ENCODE results near the gene PRPF19.
A peak's percentile ranks its signal among the peaks of the same experiment; 100 is the strongest.

PRPF19 gene

GRCh38 chr11:60872961-60873524 lies 33.3 kb downstream of the PRPF19 start:
- no peak overlapping the region for H3K4me3 ChIP-seq (ENCODE audit: control insufficient read depth in 1 of 7, extremely low read depth in 1 of 7, insufficient read depth in 4 of 7, low read depth in 2 of 7, low read length in 6 of 7)
- POLR2A ChIA-PET: no interaction called here
- 88% methylated on average over 16 of the region's 16 CpGs for WGBS (ENCODE audit: insufficient coverage)
- H3K9me3 ChIP-seq (ENCODE audit: control extremely low read depth in 1 of 5, control insufficient read depth in 4 of 5, insufficient read depth in 2 of 5, low read depth in 1 of 5, low read length in 4 of 5): no peaks in the 10 kb centered on the region
- peaks cover 1 to 21% (median 14%) of the 10 kb centered on the region in 4 experiments for H3K4me1 ChIP-seq (ENCODE audit: control extremely low read depth in 1 of 4, control insufficient read depth in 4 of 4, insufficient read depth in 4 of 4, low read length in 3 of 4)
- no peaks in the 10 kb centered on the region for H3K27me3 ChIP-seq (replicated peaks in 2 of 5; ENCODE audit: control insufficient read depth in 4 of 5, insufficient read depth in 5 of 5, low read length in 4 of 5)
- DNase-seq: no peak
- H3K27ac ChIP-seq (ENCODE audit: insufficient read depth in 1 of 2, low read depth in 1 of 2, low read length in 2 of 2, poor library complexity in 1 of 2, severe bottlenecking in 2 of 2): no peak overlapping the region
- CTCF ChIA-PET: interaction anchor here (1.0 to 15.9 kb wide), 3 partner anchors 24 to 97 kb away, joined by 3 to 128 read pairs (median 3); no protein-coding TSS in a partner anchor
- peaks cover 0 to 8% (median 2%) of the 10 kb centered on the region in 4 experiments for H3K36me3 ChIP-seq (ENCODE audit: control insufficient read depth in 4 of 4, insufficient read depth in 4 of 4, low read length in 3 of 4)

- Histone ChIP-seq H3K9me3 (ENCODE audit: control extremely low read depth in 1 of 5, control insufficient read depth in 4 of 5, insufficient read depth in 2 of 5, low read depth in 1 of 5, low read length in 4 of 5) (no peaks in the 10 kb centered on the region), H3K4me1 (ENCODE audit: control extremely low read depth in 1 of 4, control insufficient read depth in 4 of 4, insufficient read depth in 4 of 4, low read length in 3 of 4) (peaks cover 1 to 21% (median 14%) of the 10 kb centered on the region in 4 experiments), H3K4me3 (ENCODE audit: control insufficient read depth in 1 of 7, extremely low read depth in 1 of 7, insufficient read depth in 4 of 7, low read depth in 2 of 7, low read length in 6 of 7) (no peak overlapping the region), H3K36me3 (ENCODE audit: control insufficient read depth in 4 of 4, insufficient read depth in 4 of 4, low read length in 3 of 4) (peaks cover 0 to 8% (median 2%) of the 10 kb centered on the region in 4 experiments), H3K27ac (ENCODE audit: insufficient read depth in 1 of 2, low read depth in 1 of 2, low read length in 2 of 2, poor library complexity in 1 of 2, severe bottlenecking in 2 of 2) (no peak overlapping the region), H3K27me3 (replicated peaks in 2 of 5; ENCODE audit: control insufficient read depth in 4 of 5, insufficient read depth in 5 of 5, low read length in 4 of 5) (no peaks in the 10 kb centered on the region)
- ChIA-PET CTCF (interaction anchor here (0.9 to 15.9 kb wide), 7 partner anchors 15 to 37 kb away, joined by 3 to 128 read pairs (median 8); no protein-coding TSS in a partner anchor), POLR2A (no interaction called here)
- DNase-seq: no peak
- WGBS (ENCODE audit: insufficient coverage): 98% methylated on average over 4 of the region's 6 CpGs
Observed at GRCh38 chr11:60872124-60872960, 34.0 kb downstream of the PRPF19 start.

- ChIA-PET CTCF (interaction anchor here (0.9 to 15.9 kb wide), 7 partner anchors 16 to 96 kb away, joined by 3 to 128 read pairs (median 8); no protein-coding TSS in a partner anchor), POLR2A (no interaction called here)
- Histone ChIP-seq H3K27ac (ENCODE audit: insufficient read depth in 1 of 2, low read depth in 1 of 2, low read length in 2 of 2, poor library complexity in 1 of 2, severe bottlenecking in 2 of 2) (no peak overlapping the region), H3K27me3 (replicated peaks in 2 of 5; ENCODE audit: control insufficient read depth in 4 of 5, insufficient read depth in 5 of 5, low read length in 4 of 5) (no peaks in the 10 kb centered on the region), H3K36me3 (ENCODE audit: control insufficient read depth in 4 of 4, insufficient read depth in 4 of 4, low read length in 3 of 4) (peaks cover 0 to 8% (median 2%) of the 10 kb centered on the region in 4 experiments), H3K4me3 (ENCODE audit: control insufficient read depth in 1 of 7, extremely low read depth in 1 of 7, insufficient read depth in 4 of 7, low read depth in 2 of 7, low read length in 6 of 7) (no peak overlapping the region), H3K4me1 (ENCODE audit: control extremely low read depth in 1 of 4, control insufficient read depth in 4 of 4, insufficient read depth in 4 of 4, low read length in 3 of 4) (peaks cover 1 to 21% (median 14%) of the 10 kb centered on the region in 4 experiments), H3K9me3 (ENCODE audit: control extremely low read depth in 1 of 5, control insufficient read depth in 4 of 5, insufficient read depth in 2 of 5, low read depth in 1 of 5, low read length in 4 of 5) (no peaks in the 10 kb centered on the region)
- WGBS (ENCODE audit: insufficient coverage): 77% methylated on average over 6 of the region's 7 CpGs
- peak in 2 of 3 donors; percentile 66 to 72 for DNase-seq
Observed at GRCh38 chr11:60871378-60872061, 34.9 kb downstream of the PRPF19 start.

DNA sequence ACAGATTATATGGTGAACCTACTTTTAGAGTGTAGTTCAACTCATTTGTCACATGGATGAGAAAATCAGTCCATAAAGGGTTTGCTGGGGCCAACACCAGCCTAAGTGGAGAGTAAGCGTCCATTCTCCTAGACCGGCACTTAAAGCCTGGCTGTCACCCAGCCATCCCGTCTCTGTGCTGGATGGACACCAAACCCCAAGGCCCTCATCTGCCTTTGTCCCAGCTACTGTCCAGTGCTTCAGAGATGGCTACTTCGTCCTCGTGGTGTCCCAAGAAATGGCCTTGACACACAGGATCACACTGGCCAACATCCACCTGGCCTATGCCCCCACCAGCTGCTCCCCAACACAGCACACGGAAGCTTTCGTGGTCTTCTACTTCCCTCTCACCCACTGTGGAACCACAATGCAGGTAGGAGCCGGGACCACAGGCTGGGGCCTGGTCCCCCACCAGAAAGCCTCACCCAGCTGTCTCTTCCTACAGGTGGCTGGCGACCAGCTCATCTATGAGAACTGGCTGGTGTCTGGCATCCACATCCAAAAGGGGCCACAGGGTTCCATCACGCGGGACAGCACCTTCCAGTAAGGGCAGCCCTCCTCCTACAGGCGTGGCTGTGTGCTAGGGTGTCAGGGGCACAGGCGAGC lies 35.5 kb downstream of the PRPF19 start:
- no peak overlapping the region for H3K4me3 ChIP-seq (ENCODE audit: control insufficient read depth in 1 of 7, extremely low read depth in 1 of 7, insufficient read depth in 4 of 7, low read depth in 2 of 7, low read length in 6 of 7)
- 80% methylated on average over 11 of the region's 13 CpGs for WGBS (ENCODE audit: insufficient coverage)
- H3K4me1 ChIP-seq (ENCODE audit: control extremely low read depth in 1 of 4, control insufficient read depth in 4 of 4, insufficient read depth in 4 of 4, low read length in 3 of 4): peaks cover 1 to 21% (median 14%) of the 10 kb centered on the region in 4 experiments
- CTCF ChIA-PET: interaction anchor here (1.3 to 15.9 kb wide), 8 partner anchors 10 to 96 kb away, joined by 3 to 128 read pairs (median 9); no protein-coding TSS in a partner anchor
- no peaks in the 10 kb centered on the region for H3K9me3 ChIP-seq (ENCODE audit: control extremely low read depth in 1 of 5, control insufficient read depth in 4 of 5, insufficient read depth in 2 of 5, low read depth in 1 of 5, low read length in 4 of 5)
- H3K36me3 ChIP-seq (ENCODE audit: control insufficient read depth in 4 of 4, insufficient read depth in 4 of 4, low read length in 3 of 4): peaks cover 0 to 8% (median 2%) of the 10 kb centered on the region in 4 experiments
- no peak for DNase-seq
- H3K27me3 ChIP-seq (replicated peaks in 2 of 5; ENCODE audit: control insufficient read depth in 4 of 5, insufficient read depth in 5 of 5, low read length in 4 of 5): no peaks in the 10 kb centered on the region
- POLR2A ChIA-PET: interaction anchor here (0.9 kb wide), 1 partner anchor 17 kb away, joined by 3 read pairs; no protein-coding TSS in a partner anchor
- no peak overlapping the region for H3K27ac ChIP-seq (ENCODE audit: insufficient read depth in 1 of 2, low read depth in 1 of 2, low read length in 2 of 2, poor library complexity in 1 of 2, severe bottlenecking in 2 of 2)

- no peaks in the 10 kb centered on the region for H3K9me3 ChIP-seq (ENCODE audit: control extremely low read depth in 1 of 5, control insufficient read depth in 4 of 5, insufficient read depth in 2 of 5, low read depth in 1 of 5, low read length in 4 of 5)
- POLR2A ChIA-PET: interaction anchor here (0.9 kb wide), 1 partner anchor 16 kb away, joined by 3 read pairs; no protein-coding TSS in a partner anchor
- CTCF ChIA-PET: interaction anchor here (1.2 to 15.9 kb wide), 8 partner anchors 10 to 95 kb away, joined by 3 to 128 read pairs (median 9); no protein-coding TSS in a partner anchor
- no peaks in the 10 kb centered on the region for H3K27me3 ChIP-seq (replicated peaks in 2 of 5; ENCODE audit: control insufficient read depth in 4 of 5, insufficient read depth in 5 of 5, low read length in 4 of 5)
- H3K4me1 ChIP-seq (ENCODE audit: control extremely low read depth in 1 of 4, control insufficient read depth in 4 of 4, insufficient read depth in 4 of 4, low read length in 3 of 4): peaks cover 1 to 21% (median 14%) of the 10 kb centered on the region in 4 experiments
- no peak overlapping the region for H3K4me3 ChIP-seq (ENCODE audit: control insufficient read depth in 1 of 7, extremely low read depth in 1 of 7, insufficient read depth in 4 of 7, low read depth in 2 of 7, low read length in 6 of 7)
- H3K36me3 ChIP-seq (ENCODE audit: control insufficient read depth in 4 of 4, insufficient read depth in 4 of 4, low read length in 3 of 4): peaks cover 0 to 7% (median 2%) of the 10 kb centered on the region in 4 experiments
- 91% methylated on average over 2 of the region's 3 CpGs for WGBS (ENCODE audit: insufficient coverage)
- DNase-seq: no peak
- no peak overlapping the region for H3K27ac ChIP-seq (ENCODE audit: insufficient read depth in 1 of 2, low read depth in 1 of 2, low read length in 2 of 2, poor library complexity in 1 of 2, severe bottlenecking in 2 of 2)
Observed at GRCh38 chr11:60870276-60870675, 36.1 kb downstream of the PRPF19 start.

- CTCF ChIA-PET: interaction anchor here (1.0 to 15.9 kb wide), 7 partner anchors 9 to 48 kb away, joined by 3 to 128 read pairs (median 3); no protein-coding TSS in a partner anchor
- Histone ChIP-seq H3K4me1 (ENCODE audit: control extremely low read depth in 1 of 4, control insufficient read depth in 4 of 4, insufficient read depth in 4 of 4, low read length in 3 of 4) (peaks cover 1 to 23% (median 18%) of the 10 kb centered on the region in 4 experiments), H3K27ac (ENCODE audit: insufficient read depth in 1 of 2, low read depth in 1 of 2, low read length in 2 of 2, poor library complexity in 1 of 2, severe bottlenecking in 2 of 2) (no peak overlapping the region), H3K36me3 (ENCODE audit: control insufficient read depth in 4 of 4, insufficient read depth in 4 of 4, low read length in 3 of 4) (no peaks in the 10 kb centered on the region), H3K27me3 (replicated peaks in 2 of 5; ENCODE audit: control insufficient read depth in 4 of 5, insufficient read depth in 5 of 5, low read length in 4 of 5) (no peaks in the 10 kb centered on the region), H3K9me3 (ENCODE audit: control extremely low read depth in 1 of 5, control insufficient read depth in 4 of 5, insufficient read depth in 2 of 5, low read depth in 1 of 5, low read length in 4 of 5) (no peaks in the 10 kb centered on the region), H3K4me3 (ENCODE audit: control insufficient read depth in 1 of 7, extremely low read depth in 1 of 7, insufficient read depth in 4 of 7, low read depth in 2 of 7, low read length in 6 of 7) (no peak overlapping the region)
- POLR2A ChIA-PET: no interaction called here
- WGBS (ENCODE audit: insufficient coverage): 99% methylated on average over 7 of the region's 7 CpGs
- no peak for DNase-seq
Observed at GRCh38 chr11:60869451-60869825, 36.9 kb downstream of the PRPF19 start.

All from common myeloid progenitor, CD34-positive (primary cell).